Right atrium auricular region (tissue), 2 donors: Measurements from ENCODE around the gene SERP2. TPM values are rescaled to one million over a fixed set of nuclear protein-coding genes. Genes with fewer than 3 reads are reported as not detected.

ENCODE experiments used
- DNase-seq: peaks from one replicate; pipeline ENCODE4 v3.0.0-alpha.2; 2019; ENCODE audit warnings: low spot score
- H3K27ac ChIP-seq, 2 donors: fragments of 200-600 bp; sonication (generic); 1 replicate in 1 of 2; 2 replicates in 1 of 2; pipeline ENCODE4 v1.5.1; 2016 to 2019
- H3K27me3 ChIP-seq, 2 donors: fragments of 200-600 bp; sonication (generic); one replicate each; pipeline versions ENCODE4 v1.5.1 to v1.6.0; 2017 to 2019
- H3K36me3 ChIP-seq: fragments of 200-600 bp; sonication (generic); one replicate; pipeline ENCODE4 v1.5.1; 2016
- H3K4me1 ChIP-seq, 2 donors: fragments of 200-600 bp; sonication (generic); one replicate each; pipeline versions ENCODE4 v1.5.1 to v1.6.0; 2017 to 2019
- H3K4me3 ChIP-seq, 2 donors: fragments of 200-600 bp; sonication (generic); 1 replicate in 1 of 2; 2 replicates in 1 of 2; pipeline ENCODE4 v1.5.1; 2017 to 2019; ENCODE audit warnings: mild to moderate bottlenecking in 1 of 2, moderate library complexity in 1 of 2
- H3K9me3 ChIP-seq, 2 donors: fragments of 200-600 bp; sonication (generic); one replicate each; pipeline ENCODE4 v1.5.1; 2019
- total RNA-seq, 2 donors: library from RNA; depleted of rRNA; stranded (reverse); fragments of >200 nt; gene quantifications; one replicate each; pipeline ENCODE4 v1.1.0, GENCODE V29; 2016
- TF ChIP-seq, protein P1 (sequence below), 2 donors: fragments of 200-600 bp; sonication (generic); IDR thresholded peaks; one replicate each; pipeline ENCODE4 v1.5.1; 2019; ENCODE audit warnings: antibody characterized with exemption in 2 of 2

SERP2 gene
- total RNA-seq, 2 donors from 2014 or later: 15.4 to 17.7 TPM

DNA sequence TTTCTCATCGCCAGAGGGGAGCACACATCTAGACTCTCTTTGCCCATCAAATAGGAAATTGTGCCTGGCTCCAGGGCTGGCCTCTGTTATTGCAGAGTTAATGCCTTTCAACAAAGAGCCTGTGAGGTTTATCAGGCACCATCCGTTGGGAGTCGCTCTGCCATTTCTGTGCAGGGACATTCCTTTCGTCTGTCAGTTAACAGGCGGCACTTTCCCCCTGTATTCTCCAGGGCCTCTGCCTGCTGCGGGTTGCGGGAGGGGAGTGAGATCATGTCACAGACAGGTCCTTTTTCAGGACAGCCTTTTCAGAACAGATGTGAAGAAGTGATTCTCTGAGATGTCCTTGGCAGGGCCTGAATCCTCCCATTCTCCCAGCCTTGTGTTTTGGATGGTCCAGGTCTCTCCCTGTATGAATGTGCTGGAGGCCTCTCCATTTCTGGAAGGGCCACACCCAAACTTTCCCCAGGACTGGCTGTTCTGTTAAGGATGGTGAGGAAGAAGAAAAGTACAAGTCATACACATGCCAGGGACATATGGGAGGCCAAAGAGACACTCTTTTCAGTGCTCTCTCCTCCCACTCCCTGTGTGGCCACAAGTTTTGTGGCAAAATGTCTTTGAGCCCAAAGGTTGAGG lies 14.9 kb downstream of the SERP2 start:
- no peaks in the 10 kb centered on the region for H3K27me3 ChIP-seq
- H3K4me1 ChIP-seq: peaks cover 0 to 35% of the 10 kb centered on the region in 2 donors
- H3K36me3 ChIP-seq: no peaks in the 10 kb centered on the region
- no peaks in the 10 kb centered on the region for H3K9me3 ChIP-seq
- peak overlapping the region; percentile 11 to 69 for H3K27ac ChIP-seq
- no peak overlapping the region for H3K4me3 ChIP-seq
- no peak for DNase-seq
- TF ChIP-seq, protein P1, sequence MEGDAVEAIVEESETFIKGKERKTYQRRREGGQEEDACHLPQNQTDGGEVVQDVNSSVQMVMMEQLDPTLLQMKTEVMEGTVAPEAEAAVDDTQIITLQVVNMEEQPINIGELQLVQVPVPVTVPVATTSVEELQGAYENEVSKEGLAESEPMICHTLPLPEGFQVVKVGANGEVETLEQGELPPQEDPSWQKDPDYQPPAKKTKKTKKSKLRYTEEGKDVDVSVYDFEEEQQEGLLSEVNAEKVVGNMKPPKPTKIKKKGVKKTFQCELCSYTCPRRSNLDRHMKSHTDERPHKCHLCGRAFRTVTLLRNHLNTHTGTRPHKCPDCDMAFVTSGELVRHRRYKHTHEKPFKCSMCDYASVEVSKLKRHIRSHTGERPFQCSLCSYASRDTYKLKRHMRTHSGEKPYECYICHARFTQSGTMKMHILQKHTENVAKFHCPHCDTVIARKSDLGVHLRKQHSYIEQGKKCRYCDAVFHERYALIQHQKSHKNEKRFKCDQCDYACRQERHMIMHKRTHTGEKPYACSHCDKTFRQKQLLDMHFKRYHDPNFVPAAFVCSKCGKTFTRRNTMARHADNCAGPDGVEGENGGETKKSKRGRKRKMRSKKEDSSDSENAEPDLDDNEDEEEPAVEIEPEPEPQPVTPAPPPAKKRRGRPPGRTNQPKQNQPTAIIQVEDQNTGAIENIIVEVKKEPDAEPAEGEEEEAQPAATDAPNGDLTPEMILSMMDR (IDR thresholded peaks at IDR 0.05): no peak

DNA sequence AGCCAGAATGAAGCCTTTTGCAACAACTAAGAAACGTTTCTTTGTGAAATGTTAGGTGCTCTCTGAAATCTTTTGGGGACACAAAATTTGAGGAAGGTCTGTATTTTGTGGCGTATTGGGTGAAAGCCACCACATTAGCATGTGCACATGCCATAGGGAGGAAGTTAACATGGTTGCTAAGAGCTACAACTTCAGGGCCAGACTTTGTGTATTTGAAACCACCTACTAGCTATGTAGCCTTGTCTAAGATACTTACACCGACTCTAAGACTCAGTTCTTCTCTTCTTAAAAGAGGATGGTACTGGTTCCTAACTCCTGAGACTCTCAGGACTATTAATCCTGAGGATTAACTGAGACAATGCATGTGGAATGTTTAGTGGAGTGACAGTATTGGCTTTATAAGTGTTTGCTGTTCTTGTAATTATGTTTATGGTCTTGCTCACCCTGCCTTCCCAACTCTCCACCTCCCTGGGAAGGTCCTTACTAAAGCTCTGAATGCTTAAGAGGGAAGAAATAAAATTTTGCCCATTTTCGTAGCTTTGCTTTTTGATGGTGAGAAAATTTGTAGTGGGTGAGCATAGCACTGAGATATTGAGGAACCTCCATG lies 15.5 kb downstream of the SERP2 start:
- no peaks in the 10 kb centered on the region for H3K27me3 ChIP-seq
- no peak overlapping the region for H3K4me3 ChIP-seq
- peaks cover 0 to 33% of the 10 kb centered on the region in 2 donors for H3K4me1 ChIP-seq
- no peaks in the 10 kb centered on the region for H3K9me3 ChIP-seq
- no peak for DNase-seq
- H3K36me3 ChIP-seq: no peaks in the 10 kb centered on the region
- TF ChIP-seq, protein P1 (IDR thresholded peaks at IDR 0.05): no peak
- H3K27ac ChIP-seq: peak overlapping the region; percentile 11 to 69

DNA sequence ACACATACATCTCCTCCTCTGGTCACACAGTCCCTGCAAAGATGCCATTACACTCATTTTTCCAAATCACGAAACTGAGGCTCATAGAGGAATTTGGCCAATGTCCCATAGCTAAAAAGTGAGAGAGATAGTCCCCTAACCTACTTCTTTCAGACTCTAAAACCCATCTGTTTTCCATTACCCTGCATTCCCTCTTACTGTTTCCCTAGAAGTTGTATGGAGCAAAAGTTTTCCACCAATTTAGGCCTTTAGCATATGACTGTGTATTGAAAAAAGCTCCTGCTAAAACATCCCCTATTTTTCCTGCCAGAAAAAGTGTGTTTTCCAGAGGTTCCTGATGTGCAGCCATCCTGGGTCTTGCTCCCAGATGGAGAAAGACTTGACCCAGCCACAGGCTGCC lies 16.3 kb downstream of the SERP2 start:
- H3K4me1 ChIP-seq: peaks cover 0 to 26% of the 10 kb centered on the region in 2 donors
- DNase-seq: no peak
- TF ChIP-seq, protein P1 (IDR thresholded peaks at IDR 0.05): no peak

DNA sequence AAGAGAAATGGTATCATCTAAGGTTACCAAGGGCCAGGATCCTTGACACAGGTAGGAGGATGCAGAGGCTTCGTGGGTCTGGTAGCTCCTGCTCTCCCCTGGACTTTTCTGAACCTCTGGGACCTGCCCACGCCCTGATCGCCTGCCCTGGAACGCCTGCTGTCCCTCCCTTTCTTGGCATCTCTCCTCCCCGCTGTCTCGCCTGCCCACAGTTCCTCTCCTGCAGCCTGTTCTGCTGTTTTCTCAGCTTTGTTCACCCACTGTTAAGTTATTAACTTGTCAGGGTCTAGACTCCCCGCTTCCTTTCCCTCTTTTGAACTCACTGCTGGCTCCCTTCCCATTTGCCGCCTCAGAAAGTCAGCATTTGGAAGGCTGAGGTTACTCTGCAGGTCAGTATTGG lies 19.8 kb downstream of the SERP2 start:
- TF ChIP-seq, protein P1 (IDR thresholded peaks at IDR 0.05): no peak
- no peaks in the 10 kb centered on the region for H3K27me3 ChIP-seq
- H3K4me3 ChIP-seq: no peak overlapping the region
- H3K27ac ChIP-seq: no peak overlapping the region
- H3K9me3 ChIP-seq: no peaks in the 10 kb centered on the region
- no peak for DNase-seq
- no peaks in the 10 kb centered on the region for H3K36me3 ChIP-seq
- peaks cover 0 to 24% of the 10 kb centered on the region in 2 donors for H3K4me1 ChIP-seq

More for the DNA sequence above, 16.3 kb downstream of the SERP2 start:
- Histone ChIP-seq H3K27ac (no peak overlapping the region), H3K4me3 (no peak overlapping the region), H3K9me3 (no peaks in the 10 kb centered on the region), H3K27me3 (no peaks in the 10 kb centered on the region), H3K36me3 (no peaks in the 10 kb centered on the region)

DNA sequence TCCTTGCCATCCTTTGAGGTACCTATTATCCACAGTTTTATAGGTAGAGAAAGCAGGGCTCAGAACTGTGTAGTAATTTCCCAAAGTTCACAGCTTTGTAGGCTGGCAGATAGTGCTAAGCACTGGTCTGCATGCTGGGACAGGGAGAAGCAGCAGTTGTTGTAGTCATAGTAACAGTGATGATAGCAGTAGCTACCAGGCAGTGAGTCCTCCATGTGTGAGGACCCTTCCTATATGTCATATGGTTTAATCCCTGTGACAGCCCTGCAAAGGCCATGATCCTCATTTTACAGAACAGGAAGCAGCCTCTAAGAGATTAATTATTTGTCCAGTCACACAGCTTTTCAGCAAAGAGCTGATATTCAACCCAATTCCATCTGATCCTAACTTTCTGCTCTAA lies 21.0 kb downstream of the SERP2 start:
- peaks cover 0 to 18% of the 10 kb centered on the region in 2 donors for H3K4me1 ChIP-seq
- TF ChIP-seq, protein P1 (IDR thresholded peaks at IDR 0.05): no peak

More for the DNA sequence above, 21.0 kb downstream of the SERP2 start:
- H3K4me3 ChIP-seq: no peak overlapping the region
- no peak for DNase-seq
- no peaks in the 10 kb centered on the region for H3K27me3 ChIP-seq
- no peak overlapping the region for H3K27ac ChIP-seq
- H3K36me3 ChIP-seq: no peaks in the 10 kb centered on the region
- H3K9me3 ChIP-seq: no peaks in the 10 kb centered on the region
